ENCODE results near the gene SLC35A3. TPM values are rescaled to one million over a fixed set of nuclear protein-coding genes. Genes with fewer than 3 reads are reported as not detected.

SLC35A3 gene
- total and polyA plus RNA-seq, 9 of the 15 experiments (the other 6 are each of a cell fraction or from before 2014, with no cell fraction given): 3.5 to 21.7 (median 13.2) TPM

- no peak for TF ChIP-seq ZBTB5 (IDR thresholded peaks at IDR 0.05)
- peak; percentile 58; the same call in 1 of the 2 replicates for TF ChIP-seq SOX6 (IDR thresholded peaks at IDR 0.05)
- no peak for TF ChIP-seq TBL1XR1 (IDR thresholded peaks at IDR 0.05; ENCODE audit: low read length in 2 of 2)
- peak; percentile 53; the same call in 1 of the 2 replicates for TF ChIP-seq MECOM (CRISPR knock-in tag; IDR thresholded peaks at IDR 0.05)
- no peak for TF ChIP-seq ELK1 (CRISPR knock-in tag; IDR thresholded peaks at IDR 0.05)
- no peak for TF ChIP-seq ZNF586 (CRISPR knock-in tag; conservative IDR thresholded peaks at IDR 0.05)
- TF ChIP-seq ZNF3 (CRISPR knock-in tag; IDR thresholded peaks at IDR 0.05): no peak
- no peak for TF ChIP-seq FOXA1 (IDR thresholded peaks at IDR 0.05; ENCODE audit: borderline replicate concordance)
- TF ChIP-seq ZZZ3 (IDR thresholded peaks at IDR 0.05): no peak
- no peak for TF ChIP-seq PTTG1 (tag; IDR thresholded peaks at IDR 0.05; ENCODE audit: low read depth)
- no peak for TF ChIP-seq SLC30A9 (CRISPR knock-in tag; IDR thresholded peaks at IDR 0.05)
- no peak for TF ChIP-seq HES1 (IDR thresholded peaks at IDR 0.05; ENCODE audit: low read depth)
- TF ChIP-seq PTBP1 (IDR thresholded peaks at IDR 0.05; ENCODE audit: low read depth, low read length): no peak
- no peak for TF ChIP-seq POLR3G (IDR thresholded peaks at IDR 0.05; ENCODE audit: extremely low read depth, insufficient read length, insufficient replicate concordance)
- no peak for TF ChIP-seq JUND (IDR thresholded peaks at IDR 0.05; ENCODE audit: borderline replicate concordance, low read depth, low read length)
- TF ChIP-seq JUND (tag; IDR thresholded peaks at IDR 0.05; ENCODE audit: borderline replicate concordance, low read depth, low read length): no peak; the same call in 2 of the 3 replicates
- 0 out of 2 replicates have a peak, but pooled peaks have one; percentile 29 for TF ChIP-seq FOXJ2 (tag; IDR thresholded peaks at IDR 0.05)
- no peak for TF ChIP-seq ZNF212 (CRISPR knock-in tag; IDR thresholded peaks at IDR 0.05)
- TF ChIP-seq RBFOX2 (IDR thresholded peaks at IDR 0.05; ENCODE audit: low read depth, low read length): no peak
- TF ChIP-seq CBX8 (IDR thresholded peaks at IDR 0.05; ENCODE audit: borderline replicate concordance, extremely low read depth, low read depth, low read length, poor library complexity, severe bottlenecking): no peak
- no peak for TF ChIP-seq TSC22D4 (tag; IDR thresholded peaks at IDR 0.05)
- no peak for TF ChIP-seq LARP7 (IDR thresholded peaks at IDR 0.05)
- no peak for TF ChIP-seq CBX1 (IDR thresholded peaks at IDR 0.05; ENCODE audit: low read depth)
- TF ChIP-seq ATF1 (CRISPR knock-in tag; IDR thresholded peaks at IDR 0.05): no peak
- peak; percentile 23; the same call in 1 of the 2 replicates for TF ChIP-seq ATF1 (tag; IDR thresholded peaks at IDR 0.05)
- peak; percentile 63 to 76 for TF ChIP-seq TRIM24 (IDR thresholded peaks at IDR 0.05)
These were observed 26.5 kb upstream of the SLC35A3 start (continued) for GRCh38 chr1:99943223-99943794.
